ENCODE data around the gene KCNMB1.

DNA sequence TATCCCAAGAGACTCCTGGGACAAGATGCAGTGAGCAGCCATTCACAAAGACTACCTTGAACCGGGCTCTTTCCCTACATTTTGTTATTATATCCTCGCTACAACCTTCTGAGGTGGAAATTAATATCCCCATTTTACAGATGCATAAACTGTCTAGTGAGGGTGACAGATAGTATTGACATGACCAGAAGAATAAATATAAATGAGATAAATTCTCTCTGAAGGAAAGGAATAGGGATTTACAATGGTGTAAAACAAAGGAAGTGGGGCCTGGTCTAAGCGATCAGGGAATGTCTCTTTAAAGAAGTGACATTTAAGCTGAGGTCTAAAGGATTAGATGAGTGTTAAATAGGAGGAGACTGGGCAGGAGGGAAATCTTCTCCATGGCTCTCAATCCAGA is 43.5 kb upstream of the KCNMB1 start:
- TF ChIP-seq, protein P1, sequence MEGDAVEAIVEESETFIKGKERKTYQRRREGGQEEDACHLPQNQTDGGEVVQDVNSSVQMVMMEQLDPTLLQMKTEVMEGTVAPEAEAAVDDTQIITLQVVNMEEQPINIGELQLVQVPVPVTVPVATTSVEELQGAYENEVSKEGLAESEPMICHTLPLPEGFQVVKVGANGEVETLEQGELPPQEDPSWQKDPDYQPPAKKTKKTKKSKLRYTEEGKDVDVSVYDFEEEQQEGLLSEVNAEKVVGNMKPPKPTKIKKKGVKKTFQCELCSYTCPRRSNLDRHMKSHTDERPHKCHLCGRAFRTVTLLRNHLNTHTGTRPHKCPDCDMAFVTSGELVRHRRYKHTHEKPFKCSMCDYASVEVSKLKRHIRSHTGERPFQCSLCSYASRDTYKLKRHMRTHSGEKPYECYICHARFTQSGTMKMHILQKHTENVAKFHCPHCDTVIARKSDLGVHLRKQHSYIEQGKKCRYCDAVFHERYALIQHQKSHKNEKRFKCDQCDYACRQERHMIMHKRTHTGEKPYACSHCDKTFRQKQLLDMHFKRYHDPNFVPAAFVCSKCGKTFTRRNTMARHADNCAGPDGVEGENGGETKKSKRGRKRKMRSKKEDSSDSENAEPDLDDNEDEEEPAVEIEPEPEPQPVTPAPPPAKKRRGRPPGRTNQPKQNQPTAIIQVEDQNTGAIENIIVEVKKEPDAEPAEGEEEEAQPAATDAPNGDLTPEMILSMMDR (IDR thresholded peaks at IDR 0.05), result no peak
- TF ChIP-seq EZH2 (IDR thresholded peaks at IDR 0.05; ENCODE audit: borderline replicate concordance, insufficient read depth, low read depth, low read length, poor library complexity, severe bottlenecking), result no peak

Data from B cell (primary cell).